ENCODE results near the gene ALDH3A1. TPM values are rescaled to one million over a fixed set of nuclear protein-coding genes. Genes with fewer than 3 reads are reported as not detected.

Gene ALDH3A1
- total RNA-seq, 1 donor from 2014 or later: 1.5 TPM

GRCh38 chr17:19706791-19707727 lies 41.0 kb downstream of the ALDH3A1 start:
- ATAC-seq (no peak), DNase-seq (ENCODE audit: low spot score) (no peak)

- ATAC-seq: no peak
- DNase-seq (ENCODE audit: low spot score): no peak
These were observed 42.0 kb downstream of the ALDH3A1 start for GRCh38 chr17:19705771-19706770.

GRCh38 chr17:19705201-19705600 lies 42.9 kb downstream of the ALDH3A1 start:
- DNase-seq (ENCODE audit: low spot score) (no peak), ATAC-seq (no peak)

GRCh38 chr17:19703828-19704613 lies 44.1 kb downstream of the ALDH3A1 start:
- DNase-seq (ENCODE audit: low spot score) (peak; percentile 63), ATAC-seq (peak; percentile 95)

GRCh38 chr17:19703106-19703827 lies 44.8 kb downstream of the ALDH3A1 start:
- ATAC-seq (no peak), DNase-seq (ENCODE audit: low spot score) (no peak)

- DNase-seq (ENCODE audit: low spot score) (no peak), ATAC-seq (no peak)
These were observed 45.9 kb downstream of the ALDH3A1 start for GRCh38 chr17:19702217-19702641.

Other genes starting within 250 kb of the ALDH3A1 start
- gene SLC47A1, start 214.4 kb downstream of the ALDH3A1 start, total RNA-seq: 101 TPM
- gene ALDH3A2, start 99.5 kb downstream of the ALDH3A1 start, total RNA-seq: 154 TPM
- gene SLC47A2, start 31.7 kb downstream of the ALDH3A1 start, total RNA-seq: not detected
- gene ULK2, start 119.6 kb upstream of the ALDH3A1 start, total RNA-seq: 5.8 TPM
- gene AKAP10, start 229.5 kb upstream of the ALDH3A1 start, total RNA-seq: 8.6 TPM

Measured in left lobe of liver (tissue), 2 donors.